ENCODE measurements around the gene RAI2. TPM values are rescaled to one million over a fixed set of nuclear protein-coding genes. Genes with fewer than 3 reads are reported as not detected.

RAI2 gene
- total RNA-seq, 1 experiment from 2014 or later, result not detected

DNA sequence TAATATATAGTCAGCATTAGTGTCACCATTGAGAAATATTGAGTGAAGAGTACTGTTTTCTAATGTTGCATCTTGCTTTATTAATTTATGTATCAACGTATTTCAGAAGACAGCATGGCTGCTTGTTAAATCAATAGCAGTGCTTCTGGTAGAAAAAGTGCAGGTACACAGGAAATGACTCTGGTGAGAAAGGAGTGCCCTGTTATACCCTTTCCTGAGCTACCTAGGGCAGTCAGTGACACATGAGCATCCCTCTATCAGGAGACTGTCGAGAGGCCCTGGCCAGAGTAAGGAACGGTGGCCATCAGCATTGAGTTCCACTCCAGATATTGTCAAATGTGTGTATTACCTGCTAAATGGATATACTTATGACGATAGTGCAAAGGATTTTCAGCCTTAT is 81.7 kb downstream of the RAI2 start:
- no peak for DNase-seq (ENCODE audit: low spot score)
- CTCF ChIA-PET, result no interaction called here
- no peak overlapping the region for H3K4me3 ChIP-seq (ENCODE audit: low read depth, low read length, poor library complexity, severe bottlenecking)
- H3K9me3 ChIP-seq (ENCODE audit: low read depth, low read length, poor library complexity, severe bottlenecking), result no peaks in the 10 kb centered on the region
- no peaks in the 10 kb centered on the region for H3K36me3 ChIP-seq (ENCODE audit: insufficient read depth, low read length, poor library complexity, severe bottlenecking)
- no TSS peak for BruUV-seq (replicated peaks)
- POLR2A ChIA-PET (ENCODE audit: low non-redundant PET), result interaction anchor here (0.7 kb wide), 1 partner anchor 352 kb away, joined by 5 read pairs; no protein-coding TSS in a partner anchor
- H3K27ac ChIP-seq (ENCODE audit: low read depth, low read length, poor library complexity, severe bottlenecking), result no peak overlapping the region
- peaks cover 3% of the 10 kb centered on the region for H3K27me3 ChIP-seq (replicated peaks; ENCODE audit: insufficient read depth, low read depth, low read length, poor library complexity)
- no peaks in the 10 kb centered on the region for H3K4me1 ChIP-seq (ENCODE audit: insufficient read depth, low read length, poor library complexity, severe bottlenecking)
- TF ChIP-seq EZH2 (IDR thresholded peaks at IDR 0.05; ENCODE audit: borderline replicate concordance, low read depth, low read length, poor library complexity, severe bottlenecking), result no peak
- TF ChIP-seq, protein P1, sequence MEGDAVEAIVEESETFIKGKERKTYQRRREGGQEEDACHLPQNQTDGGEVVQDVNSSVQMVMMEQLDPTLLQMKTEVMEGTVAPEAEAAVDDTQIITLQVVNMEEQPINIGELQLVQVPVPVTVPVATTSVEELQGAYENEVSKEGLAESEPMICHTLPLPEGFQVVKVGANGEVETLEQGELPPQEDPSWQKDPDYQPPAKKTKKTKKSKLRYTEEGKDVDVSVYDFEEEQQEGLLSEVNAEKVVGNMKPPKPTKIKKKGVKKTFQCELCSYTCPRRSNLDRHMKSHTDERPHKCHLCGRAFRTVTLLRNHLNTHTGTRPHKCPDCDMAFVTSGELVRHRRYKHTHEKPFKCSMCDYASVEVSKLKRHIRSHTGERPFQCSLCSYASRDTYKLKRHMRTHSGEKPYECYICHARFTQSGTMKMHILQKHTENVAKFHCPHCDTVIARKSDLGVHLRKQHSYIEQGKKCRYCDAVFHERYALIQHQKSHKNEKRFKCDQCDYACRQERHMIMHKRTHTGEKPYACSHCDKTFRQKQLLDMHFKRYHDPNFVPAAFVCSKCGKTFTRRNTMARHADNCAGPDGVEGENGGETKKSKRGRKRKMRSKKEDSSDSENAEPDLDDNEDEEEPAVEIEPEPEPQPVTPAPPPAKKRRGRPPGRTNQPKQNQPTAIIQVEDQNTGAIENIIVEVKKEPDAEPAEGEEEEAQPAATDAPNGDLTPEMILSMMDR (conservative IDR thresholded peaks at IDR 0.05; ENCODE audit: low read depth, low read length), result no peak
- intact Hi-C loops (cut with micrococcal nuclease; ENCODE audit: unreplicated experiment), result no loop called here

DNA sequence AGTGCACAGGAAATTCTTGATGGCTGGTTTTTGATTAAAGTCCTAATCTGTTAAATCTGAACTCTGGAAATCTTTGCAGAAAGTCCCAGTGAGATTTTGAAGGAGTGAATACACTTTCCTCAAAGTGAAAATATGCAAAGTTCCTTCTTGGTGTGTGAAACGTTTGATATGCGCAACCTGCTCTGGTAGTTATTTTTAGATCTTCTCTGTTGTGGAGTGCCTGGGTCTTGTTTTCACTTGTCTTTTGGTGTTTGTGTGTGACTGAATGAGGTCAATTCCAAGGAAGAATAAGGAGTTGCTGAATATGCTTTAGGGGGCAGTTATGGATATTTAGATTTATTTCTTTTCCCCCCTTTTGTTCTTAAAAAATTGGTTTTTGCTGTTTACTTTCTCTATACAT is 82.1 kb downstream of the RAI2 start:
- H3K4me3 ChIP-seq (ENCODE audit: low read depth, low read length, poor library complexity, severe bottlenecking), result no peak overlapping the region
- H3K36me3 ChIP-seq (ENCODE audit: insufficient read depth, low read length, poor library complexity, severe bottlenecking), result no peaks in the 10 kb centered on the region
- H3K27ac ChIP-seq (ENCODE audit: low read depth, low read length, poor library complexity, severe bottlenecking), result no peak overlapping the region
- no peak for DNase-seq (ENCODE audit: low spot score)
- no peaks in the 10 kb centered on the region for H3K4me1 ChIP-seq (ENCODE audit: insufficient read depth, low read length, poor library complexity, severe bottlenecking)
- intact Hi-C loops (cut with micrococcal nuclease; ENCODE audit: unreplicated experiment), result no loop called here
- ChIA-PET CTCF (no interaction called here), POLR2A (ENCODE audit: low non-redundant PET) (no interaction called here)
- H3K27me3 ChIP-seq (replicated peaks; ENCODE audit: insufficient read depth, low read depth, low read length, poor library complexity), result peaks cover 7% of the 10 kb centered on the region
- TF ChIP-seq, protein P1 (conservative IDR thresholded peaks at IDR 0.05; ENCODE audit: low read depth, low read length), result no peak
- TF ChIP-seq EZH2 (IDR thresholded peaks at IDR 0.05; ENCODE audit: borderline replicate concordance, low read depth, low read length, poor library complexity, severe bottlenecking), result no peak
- BruUV-seq (replicated peaks), result no TSS peak
- no peaks in the 10 kb centered on the region for H3K9me3 ChIP-seq (ENCODE audit: low read depth, low read length, poor library complexity, severe bottlenecking)

DNA sequence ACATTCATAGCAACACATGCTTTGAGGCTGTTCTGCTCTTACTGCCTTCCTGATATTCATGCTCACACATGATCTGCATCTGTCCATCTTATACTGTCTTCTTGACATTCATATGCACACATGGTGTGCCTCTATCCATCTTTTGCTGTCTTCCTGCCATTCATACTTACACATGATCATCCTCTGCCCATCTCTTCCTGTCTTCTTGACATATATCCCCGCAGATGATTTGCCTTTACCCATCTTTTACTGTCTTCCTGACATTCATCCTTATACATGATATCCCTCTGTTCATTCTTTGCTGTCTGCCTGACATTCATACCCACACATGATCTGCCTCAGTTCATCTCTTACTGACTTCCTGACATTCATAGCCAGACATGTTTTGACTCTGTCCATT is 87.0 kb downstream of the RAI2 start:
- no peak overlapping the region for H3K4me3 ChIP-seq (ENCODE audit: low read depth, low read length, poor library complexity, severe bottlenecking)
- H3K27me3 ChIP-seq (replicated peaks; ENCODE audit: insufficient read depth, low read depth, low read length, poor library complexity), result peaks cover 20% of the 10 kb centered on the region
- H3K27ac ChIP-seq (ENCODE audit: low read depth, low read length, poor library complexity, severe bottlenecking), result no peak overlapping the region
- no peaks in the 10 kb centered on the region for H3K9me3 ChIP-seq (ENCODE audit: low read depth, low read length, poor library complexity, severe bottlenecking)
- no TSS peak for BruUV-seq (replicated peaks)
- no peaks in the 10 kb centered on the region for H3K36me3 ChIP-seq (ENCODE audit: insufficient read depth, low read length, poor library complexity, severe bottlenecking)
- intact Hi-C loops (cut with micrococcal nuclease; ENCODE audit: unreplicated experiment), result no loop called here
- no peaks in the 10 kb centered on the region for H3K4me1 ChIP-seq (ENCODE audit: insufficient read depth, low read length, poor library complexity, severe bottlenecking)
- POLR2A ChIA-PET (ENCODE audit: low non-redundant PET), result no interaction called here
- DNase-seq (ENCODE audit: low spot score), result no peak
- CTCF ChIA-PET, result no interaction called here
- TF ChIP-seq, protein P1 (conservative IDR thresholded peaks at IDR 0.05; ENCODE audit: low read depth, low read length), result no peak
- no peak for TF ChIP-seq EZH2 (IDR thresholded peaks at IDR 0.05; ENCODE audit: borderline replicate concordance, low read depth, low read length, poor library complexity, severe bottlenecking)
